Measurements from ENCODE around the gene SLC39A3.

The SLC39A3 gene

GRCh38 chr19:2721570-2722540 lies 18.0 kb downstream of the SLC39A3 start:
- no peak for ATAC-seq (replicated peaks; ENCODE audit: extremely low read depth, poor library complexity, severe bottlenecking)
- Mint-ChIP-seq H3K27me3 (peaks cover 32% of the 10 kb centered on the region), H3K4me3 (peak overlapping the region; percentile 41), H3K27ac (ENCODE audit: low read depth) (no peak overlapping the region), H3K36me3 (ENCODE audit: insufficient read depth) (no peaks in the 10 kb centered on the region), H3K4me1 (peaks cover 5% of the 10 kb centered on the region), H3K9me3 (no peaks in the 10 kb centered on the region)
- DNase-seq (ENCODE audit: low spot score in 2 of 2) = no peak

GRCh38 chr19:2720777-2721569 lies 18.8 kb downstream of the SLC39A3 start, which contains the start of gene DIRAS1:
Gene DIRAS1 (minus strand): TSS chr19:2721372. CDS start chr19:2717806, 3,566 bp downstream.
- H3K9me3 Mint-ChIP-seq = peaks cover under 1% of the 10 kb centered on the region
- no peak within 1 kb of the TSS for H3K27ac Mint-ChIP-seq (ENCODE audit: low read depth)
- H3K36me3 Mint-ChIP-seq (ENCODE audit: insufficient read depth) = no peaks in the 10 kb centered on the region
- DNase-seq (ENCODE audit: low spot score in 2 of 2) (no peak), ATAC-seq (replicated peaks; ENCODE audit: extremely low read depth, poor library complexity, severe bottlenecking) (no peak)
- peak within 1 kb of the TSS; percentile 16 for H3K4me3 Mint-ChIP-seq
- H3K27me3 Mint-ChIP-seq = peaks cover 32% of the 10 kb centered on the region
- peaks cover 5% of the 10 kb centered on the region for H3K4me1 Mint-ChIP-seq

GRCh38 chr19:2719920-2720776 lies 19.7 kb downstream of the SLC39A3 start:
- peaks cover 36% of the 10 kb centered on the region for H3K27me3 Mint-ChIP-seq
- H3K4me3 Mint-ChIP-seq = peak overlapping the region; percentile 31
- DNase-seq (ENCODE audit: low spot score in 2 of 2) (no peak), ATAC-seq (replicated peaks; ENCODE audit: extremely low read depth, poor library complexity, severe bottlenecking) (no peak)
- no peaks in the 10 kb centered on the region for H3K36me3 Mint-ChIP-seq (ENCODE audit: insufficient read depth)
- peaks cover 8% of the 10 kb centered on the region for H3K9me3 Mint-ChIP-seq
- peaks cover 5% of the 10 kb centered on the region for H3K4me1 Mint-ChIP-seq
- H3K27ac Mint-ChIP-seq (ENCODE audit: low read depth) = no peak overlapping the region

- Mint-ChIP-seq H3K4me3 (peak overlapping the region; percentile 31), H3K9me3 (peaks cover 11% of the 10 kb centered on the region), H3K27me3 (peaks cover 36% of the 10 kb centered on the region), H3K27ac (ENCODE audit: low read depth) (no peak overlapping the region), H3K36me3 (ENCODE audit: insufficient read depth) (no peaks in the 10 kb centered on the region), H3K4me1 (peaks cover 5% of the 10 kb centered on the region)
- ATAC-seq (replicated peaks; ENCODE audit: extremely low read depth, poor library complexity, severe bottlenecking) (no peak), DNase-seq (ENCODE audit: low spot score in 2 of 2) (no peak)
Observed at GRCh38 chr19:2719232-2719735, 20.5 kb downstream of the SLC39A3 start.

- no peaks in the 10 kb centered on the region for H3K36me3 Mint-ChIP-seq (ENCODE audit: insufficient read depth)
Observed at GRCh38 chr19:2717638-2718541, 21.9 kb downstream of the SLC39A3 start.

GRCh38 chr19:2716722-2717637 lies 22.8 kb downstream of the SLC39A3 start:
- Mint-ChIP-seq H3K27me3 (peaks cover 36% of the 10 kb centered on the region), H3K36me3 (ENCODE audit: insufficient read depth) (no peaks in the 10 kb centered on the region), H3K4me3 (no peak overlapping the region), H3K9me3 (peaks cover 11% of the 10 kb centered on the region), H3K27ac (ENCODE audit: low read depth) (no peak overlapping the region), H3K4me1 (peaks cover 5% of the 10 kb centered on the region)
- no peak for DNase-seq (ENCODE audit: low spot score in 2 of 2)
- no peak for ATAC-seq (replicated peaks; ENCODE audit: extremely low read depth, poor library complexity, severe bottlenecking)

More at GRCh38 chr19:2717638-2718541, 21.9 kb downstream of the SLC39A3 start:
- Mint-ChIP-seq H3K9me3 (peaks cover 11% of the 10 kb centered on the region), H3K4me1 (peaks cover 5% of the 10 kb centered on the region), H3K27ac (ENCODE audit: low read depth) (no peak overlapping the region), H3K27me3 (peaks cover 31% of the 10 kb centered on the region), H3K4me3 (no peak overlapping the region)
- ATAC-seq (replicated peaks; ENCODE audit: extremely low read depth, poor library complexity, severe bottlenecking) (no peak), DNase-seq (ENCODE audit: low spot score in 2 of 2) (no peak)

- Mint-ChIP-seq H3K27me3 (peaks cover 44% of the 10 kb centered on the region), H3K36me3 (ENCODE audit: insufficient read depth) (no peaks in the 10 kb centered on the region), H3K4me1 (peaks cover 5% of the 10 kb centered on the region), H3K4me3 (no peak overlapping the region), H3K9me3 (peaks cover 11% of the 10 kb centered on the region), H3K27ac (ENCODE audit: low read depth) (no peak overlapping the region)
- ATAC-seq (replicated peaks; ENCODE audit: extremely low read depth, poor library complexity, severe bottlenecking) (no peak), DNase-seq (ENCODE audit: low spot score in 2 of 2) (no peak)
Observed at GRCh38 chr19:2716275-2716650, 23.6 kb downstream of the SLC39A3 start.

- Mint-ChIP-seq H3K36me3 (ENCODE audit: insufficient read depth) (no peaks in the 10 kb centered on the region), H3K4me1 (peaks cover 5% of the 10 kb centered on the region), H3K27ac (ENCODE audit: low read depth) (no peak overlapping the region), H3K27me3 (peaks cover 46% of the 10 kb centered on the region), H3K9me3 (peaks cover 11% of the 10 kb centered on the region), H3K4me3 (no peak overlapping the region)
- no peak for DNase-seq (ENCODE audit: low spot score in 2 of 2)
- no peak for ATAC-seq (replicated peaks; ENCODE audit: extremely low read depth, poor library complexity, severe bottlenecking)
Observed at GRCh38 chr19:2715470-2716274, 24.1 kb downstream of the SLC39A3 start.

- DNase-seq (ENCODE audit: low spot score in 2 of 2) = no peak
- H3K4me3 Mint-ChIP-seq = no peak overlapping the region
- no peak for ATAC-seq (replicated peaks; ENCODE audit: extremely low read depth, poor library complexity, severe bottlenecking)
- H3K9me3 Mint-ChIP-seq = peaks cover 11% of the 10 kb centered on the region
- peaks cover 2% of the 10 kb centered on the region for H3K4me1 Mint-ChIP-seq
- H3K27me3 Mint-ChIP-seq = peaks cover 40% of the 10 kb centered on the region
- no peak overlapping the region for H3K27ac Mint-ChIP-seq (ENCODE audit: low read depth)
- H3K36me3 Mint-ChIP-seq (ENCODE audit: insufficient read depth) = peaks cover 2% of the 10 kb centered on the region
Observed at GRCh38 chr19:2714531-2715269, 25.1 kb downstream of the SLC39A3 start.
